Adrenal gland (tissue), 12 donors: ENCODE results near the gene CNKSR2. TPM values are rescaled to one million over a fixed set of nuclear protein-coding genes. Genes with fewer than 3 reads are reported as not detected.

Experiments
- DNase-seq, 7 donors: peaks; one replicate each; pipeline ENCODE4 v3.0.0-alpha.2; 2019 to 2020
- H3K27ac ChIP-seq, 5 donors: fragments of 200-600 bp; sonication (generic) in 4 of 5; 1 replicate in 3 of 5; 2 replicates in 2 of 5; pipeline versions ENCODE4 v1.5.1 to v1.8.0; 2016 to 2020; ENCODE audit warnings: mild to moderate bottlenecking in 1 of 5
- H3K27me3 ChIP-seq: fragments of 200-600 bp; 2 replicates; pipeline ENCODE4 v1.8.0; 2021
- H3K36me3 ChIP-seq, 2 donors: fragments of 200-600 bp; replicated peaks in 1 of 2; 1 replicate in 1 of 2; 2 replicates in 1 of 2; pipeline versions ENCODE4 v1.5.1 to v1.8.0; 2018 to 2022
- H3K4me1 ChIP-seq, 2 donors: fragments of 200-600 bp; replicated peaks in 1 of 2; 1 replicate in 1 of 2; 2 replicates in 1 of 2; pipeline versions ENCODE4 v1.5.1 to v1.8.0; 2018 to 2021
- H3K4me3 ChIP-seq, 4 donors: fragments of 200-600 bp; sonication (generic) in 3 of 4; one replicate each; pipeline ENCODE4 v1.5.1; 2016 to 2018
- H3K9me3 ChIP-seq, 3 donors: fragments of 200-600 bp; sonication (generic) in 1 of 3; replicated peaks in 1 of 3; 1 replicate in 2 of 3; 2 replicates in 1 of 3; pipeline versions ENCODE4 v1.5.1 to v1.8.0; 2016 to 2021
- CTCF ChIP-seq, 6 experiments: fragments of 450-650 bp in 4 of 6; fragments of 200-600 bp in 2 of 6; sonication (generic) in 1 of 6; IDR thresholded peaks; 1 replicate in 5 of 6; 2 replicates in 1 of 6; pipeline versions ENCODE4 v1.5.1 to v1.8.0; 2016 to 2021; ENCODE audit warnings: antibody characterized with exemption in 6 of 6, mild to moderate bottlenecking in 2 of 6, moderate library complexity in 1 of 6
- POLR2A ChIP-seq, 2 donors: fragments of 450-650 bp; IDR thresholded peaks; one replicate each; pipeline ENCODE4 v1.6.1; 2017; ENCODE audit warnings: antibody characterized with exemption in 2 of 2, mild to moderate bottlenecking in 2 of 2, moderate library complexity in 1 of 2
- WGBS, 4 donors: extraction: QIAGEN DNeasy Blood & Tissue Kit in 2 of 4; methylation state at CpG; one replicate each; pipeline versions ENCODE4 v1.1.5 to v1.1.7; 2013 to 2017; 5-methylcytosine and 5-hydroxymethylcytosine counted together
- intact Hi-C, 2 donors: fragments of 100-400 bp; cut with DNase I; formaldehyde crosslinking; loops; one replicate each; pipeline versions ENCODE4 v1.14.1 to v1.15.0; 2022 to 2023
- polyA plus RNA-seq, 3 donors: library from polyadenylated mRNA; stranded (reverse); fragments of 200-250 nt in 2 of 3; fragments of 350-450 nt in 1 of 3; fragmentation: Illumina TruSeq in 1 of 3; extraction: RNeasy Lipid Tissue Mini Kit (QIAGEN cat#74804) in 1 of 3; gene quantifications; one replicate each; pipeline ENCODE4 v1.2.3, GENCODE V29; 2013 to 2014
- total RNA-seq, 9 donors: library from RNA; depleted of rRNA in 4 of 9; stranded (reverse); fragments of >200 nt in 4 of 9; fragments of 120-200 nt in 1 of 9; fragmentation: NEBNext Ultra II Directional in 1 of 9; extraction: Animal tissue kit (Norgen Biotek cat#: 25700) in 1 of 9; gene quantifications; one replicate each; pipeline versions ENCODE4 v1.1.0 to v1.2.4, GENCODE V29; 2013 to 2023
- donor health status: healthy with polysubstance abuse.
- donor health status: Bipolar disorder and iron deficiency.
- donor health status: DM: yes; HTN: yes; CAD: no.
- donor health status: DM: no; HTN: no; CAD: no.
- donor health status: DM: no; HTN: no; CAD: no.
- donor health status: DM: yes; HTN: yes; CAD: no.

The CNKSR2 gene
- total and polyA plus RNA-seq, 12 donors = 1.5 to 18.2 (median 3.8) TPM

- Histone ChIP-seq H3K4me1 (no peaks in the 10 kb centered on the region), H3K27ac (no peak overlapping the region), H3K4me3 (no peak overlapping the region), H3K36me3 (no peaks in the 10 kb centered on the region), H3K9me3 (no peaks in the 10 kb centered on the region), H3K27me3 (peaks cover 12% of the 10 kb centered on the region)
- intact Hi-C loops = no loop called here
- no peak for TF ChIP-seq POLR2A (IDR thresholded peaks at IDR 0.05)
- TF ChIP-seq CTCF (IDR thresholded peaks at IDR 0.05) = no peak
- WGBS, 4 donors = 53 to 67% (median 55%) methylated on average over 4 of the region's 4 CpGs
- peak in 1 of 7 donors; percentile 2 for DNase-seq
Observed at GRCh38 chrX:21698272-21698671, 324.1 kb downstream of the CNKSR2 start.

GRCh38 chrX:21699136-21699535 is 324.9 kb downstream of the CNKSR2 start:
- intact Hi-C loops = no loop called here

GRCh38 chrX:21700275-21700674 is 326.1 kb downstream of the CNKSR2 start:
- H3K4me3 ChIP-seq = no peak overlapping the region
- no peak for TF ChIP-seq CTCF (IDR thresholded peaks at IDR 0.05)
- no peak for TF ChIP-seq POLR2A (IDR thresholded peaks at IDR 0.05)
- H3K27ac ChIP-seq = no peak overlapping the region
- 66 to 77% (median 74%) methylated on average over 4 to 5 of the region's 5 CpGs for WGBS, 4 donors
- intact Hi-C loops = no loop called here
- H3K36me3 ChIP-seq = no peaks in the 10 kb centered on the region
- no peak for DNase-seq
- H3K4me1 ChIP-seq = no peaks in the 10 kb centered on the region
- H3K9me3 ChIP-seq = no peaks in the 10 kb centered on the region
- peaks cover 12% of the 10 kb centered on the region for H3K27me3 ChIP-seq

More at GRCh38 chrX:21699136-21699535, 324.9 kb downstream of the CNKSR2 start:
- H3K27me3 ChIP-seq = peaks cover 12% of the 10 kb centered on the region
- H3K9me3 ChIP-seq = no peaks in the 10 kb centered on the region
- DNase-seq = no peak
- no peak for TF ChIP-seq CTCF (IDR thresholded peaks at IDR 0.05)
- TF ChIP-seq POLR2A (IDR thresholded peaks at IDR 0.05) = no peak
- H3K27ac ChIP-seq = no peak overlapping the region
- no peaks in the 10 kb centered on the region for H3K4me1 ChIP-seq
- 63 to 76% (median 69%) methylated on average over 2 to 3 of the region's 3 CpGs for WGBS, 4 donors
- H3K36me3 ChIP-seq = no peaks in the 10 kb centered on the region
- H3K4me3 ChIP-seq = no peak overlapping the region

GRCh38 chrX:21700967-21701366 is 326.7 kb downstream of the CNKSR2 start:
- peaks cover 7% of the 10 kb centered on the region for H3K27me3 ChIP-seq
- 46 to 65% (median 57%) methylated on average over 2 to 3 of the region's 3 CpGs for WGBS, 4 donors
- intact Hi-C loops = no loop called here
- DNase-seq = no peak
- no peak overlapping the region for H3K27ac ChIP-seq
- no peak for TF ChIP-seq CTCF (IDR thresholded peaks at IDR 0.05)
- TF ChIP-seq POLR2A (IDR thresholded peaks at IDR 0.05) = no peak
- no peaks in the 10 kb centered on the region for H3K9me3 ChIP-seq
- no peaks in the 10 kb centered on the region for H3K4me1 ChIP-seq
- H3K36me3 ChIP-seq = no peaks in the 10 kb centered on the region
- H3K4me3 ChIP-seq = no peak overlapping the region
